ENCODE results near the gene PSEN2. TPM values are rescaled to one million over a fixed set of nuclear protein-coding genes. Genes with fewer than 3 reads are reported as not detected.

The PSEN2 gene
- total and polyA plus RNA-seq, 2 of the 8 experiments (the other 6 are each of a cell fraction or from before 2014, with no cell fraction given): 22.9 to 29.0 TPM

- H2AFZ ChIP-seq (ENCODE audit: low read length): no peak overlapping the region
- H3K4me3 ChIP-seq (ENCODE audit: extremely low read depth in 1 of 4, insufficient read depth in 2 of 4, low read depth in 3 of 4, low read length in 4 of 4): no peak overlapping the region
- H3K9me3 ChIP-seq (ENCODE audit: insufficient read depth in 2 of 2, low read depth in 1 of 2, low read length in 1 of 2): no peaks in the 10 kb centered on the region
- H3K4me1 ChIP-seq (replicated peaks in 1 of 4; ENCODE audit: control insufficient read depth in 3 of 4, insufficient read depth in 4 of 4, low read length in 3 of 4): no peaks in the 10 kb centered on the region
- H2AK5ac ChIP-seq (ENCODE audit: low read depth, low read length): no peak overlapping the region
- H3K4me2 ChIP-seq (ENCODE audit: insufficient read depth in 1 of 2, low read depth in 2 of 2, low read length in 2 of 2): no peak overlapping the region
- H3K4ac ChIP-seq (replicated peaks; ENCODE audit: insufficient read length, low read depth, low read length): no peak overlapping the region
- no peak overlapping the region for H3K18ac ChIP-seq (ENCODE audit: extremely low read depth, low read length)
- DNase-seq (ENCODE audit: low read depth in 1 of 2, low spot score in 2 of 2) (no peak), FAIRE-seq (no peak)
- 90% methylated on average over 5 of the region's 5 CpGs; no CpG with 5 or more reads in 1 of the 2 experiments for WGBS, 2 experiments (ENCODE audit: extremely low coverage in 1 of 2, insufficient coverage in 1 of 2, insufficient read length in 1 of 2, insufficient replicate concordance in 2 of 2, low coverage in 1 of 2, low lambda C conversion rate in 2 of 2, missing lambda C conversion rate in 1 of 2)
- H3K23ac ChIP-seq (ENCODE audit: insufficient read length): no peak overlapping the region
- no peak overlapping the region for H4K8ac ChIP-seq (ENCODE audit: extremely low read depth, insufficient read depth, low read length)
- H4K91ac ChIP-seq (replicated peaks; ENCODE audit: insufficient read length, low read length): no peak overlapping the region
- no peak overlapping the region for H3K9ac ChIP-seq (replicated peaks in 1 of 4; ENCODE audit: extremely low read depth in 1 of 4, low read depth in 3 of 4, low read length in 3 of 4)
- no peaks in the 10 kb centered on the region for H3K36me3 ChIP-seq (ENCODE audit: control insufficient read depth in 2 of 4, insufficient read depth in 4 of 4, low read length in 3 of 4)
- no peak overlapping the region for H3K14ac ChIP-seq (ENCODE audit: insufficient read length)
- no peak overlapping the region for H3K56ac ChIP-seq (replicated peaks; ENCODE audit: insufficient read length, low read depth, low read length)
- no peaks in the 10 kb centered on the region for H3K27me3 ChIP-seq (replicated peaks in 1 of 4; ENCODE audit: control insufficient read depth in 3 of 4, extremely low read depth in 1 of 4, insufficient read depth in 3 of 4, low read length in 3 of 4)
- H3K79me2 ChIP-seq (ENCODE audit: control insufficient read depth in 1 of 2, insufficient read depth in 2 of 2, low read length in 2 of 2): no peaks in the 10 kb centered on the region
- H2BK120ac ChIP-seq (replicated peaks; ENCODE audit: low read depth, low read length): no peak overlapping the region
- no peak overlapping the region for H2BK15ac ChIP-seq (ENCODE audit: low read length)
- no peaks in the 10 kb centered on the region for H3K23me2 ChIP-seq (ENCODE audit: low read depth, low read length)
- peaks cover 0 to 2% of the 10 kb centered on the region in 2 experiments for H4K20me1 ChIP-seq (replicated peaks in 1 of 2; ENCODE audit: control insufficient read depth in 1 of 2, insufficient read depth in 2 of 2, low read length in 2 of 2)
- ChIA-PET POLR2A (ENCODE audit: partially characterized antibody) (interaction anchor here (1.0 kb wide), 1 partner anchor 48 kb away, joined by 3 read pairs; no protein-coding TSS in a partner anchor), CTCF (ENCODE audit: partially characterized antibody) (interaction anchor here (1.2 to 1.5 kb wide), 2 partner anchors 11 to 26 kb away, joined by 3 to 5 read pairs; no protein-coding TSS in a partner anchor)
- no peak overlapping the region for H2BK5ac ChIP-seq (ENCODE audit: low read depth, low read length)
- H2BK12ac ChIP-seq (ENCODE audit: low read depth, low read length): no peak overlapping the region
- no peak overlapping the region for H3K27ac ChIP-seq (ENCODE audit: low read depth, low read length)
- H2BK20ac ChIP-seq (ENCODE audit: low read length): no peak overlapping the region
- H4K5ac ChIP-seq (ENCODE audit: insufficient read length, low read depth, low read length): no peak overlapping the region
- H3K79me1 ChIP-seq (ENCODE audit: low read depth, low read length): no peaks in the 10 kb centered on the region
- no peak for TF ChIP-seq TBP (IDR thresholded peaks at IDR 0.05; ENCODE audit: low read depth, low read length)
- no peak for TF ChIP-seq HDAC6 (IDR thresholded peaks at IDR 0.05; ENCODE audit: low read depth, low read length)
- no peak for TF ChIP-seq POU5F1 (IDR thresholded peaks at IDR 0.05; ENCODE audit: low read depth, low read length)
- no peak for TF ChIP-seq MAX (IDR thresholded peaks at IDR 0.05)
- no peak for TF ChIP-seq SIN3A (conservative IDR thresholded peaks at IDR 0.05 in 1 of 2, IDR thresholded peaks at IDR 0.05 in 1 of 2; ENCODE audit: low read depth in 1 of 2, low read length in 2 of 2)
- no peak for TF ChIP-seq CBX5 (IDR thresholded peaks at IDR 0.05; ENCODE audit: low read depth, low read length)
- TF ChIP-seq RXRA (IDR thresholded peaks at IDR 0.05; ENCODE audit: insufficient read depth, low read depth, low read length): no peak
- TF ChIP-seq BRCA1 (IDR thresholded peaks at IDR 0.05; ENCODE audit: low read depth, low read length): no peak
- TF ChIP-seq CTCF (IDR thresholded peaks at IDR 0.05; ENCODE audit: control extremely low read depth in 1 of 3, insufficient read depth in 1 of 3, low read depth in 1 of 3, low read length in 3 of 3): no peak
- no peak for TF ChIP-seq PHF8 (conservative IDR thresholded peaks at IDR 0.05; ENCODE audit: low read depth, low read length)
- no peak for TF ChIP-seq SP2 (IDR thresholded peaks at IDR 0.05; ENCODE audit: low read length)
Observed at GRCh38 chr1:226919587-226919986, 49.2 kb downstream of the PSEN2 start.
